ENCODE data around the gene FRMPD2.

DNA sequence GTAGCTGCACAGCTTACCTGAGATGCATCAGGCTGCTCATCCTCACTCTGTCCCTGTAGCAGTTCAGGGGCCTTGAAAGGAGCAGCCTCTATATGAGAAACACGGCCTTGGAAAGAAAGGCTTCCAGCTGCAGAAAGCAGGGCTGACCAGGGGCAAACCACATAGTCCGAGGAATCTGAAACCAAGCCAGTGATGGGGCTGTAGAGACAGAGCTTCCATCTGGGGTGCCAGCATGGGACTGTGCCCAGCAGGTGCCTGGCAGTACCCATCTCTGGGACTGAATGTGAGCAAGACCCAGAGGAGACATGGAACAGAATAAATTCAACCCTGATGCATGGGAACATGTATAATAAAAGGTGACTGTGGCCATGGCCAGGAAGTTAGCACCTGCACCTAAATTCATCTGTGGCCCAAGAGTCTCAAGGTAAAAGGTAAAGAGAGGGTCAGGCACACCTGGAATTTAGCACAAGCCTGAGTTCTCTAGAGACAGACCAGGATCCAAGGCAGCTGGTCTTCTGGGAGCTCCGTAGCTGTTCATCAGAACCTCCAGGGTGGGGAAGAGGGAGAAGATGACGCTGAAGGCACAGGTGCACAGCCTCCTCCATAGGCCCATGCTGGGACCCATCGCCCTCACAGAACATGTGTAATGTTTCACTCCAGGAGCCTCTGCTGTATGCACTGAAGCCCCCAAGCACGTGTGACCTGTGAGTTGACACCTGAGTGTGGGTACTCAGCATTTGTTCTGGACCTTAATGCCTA, 25.3 kb downstream of the FRMPD2 start:
- TF ChIP-seq GATA2 (IDR thresholded peaks at IDR 0.05; ENCODE audit: low read depth, low read length) (no peak), GATA3 (IDR thresholded peaks at IDR 0.05; ENCODE audit: low read depth, low read length) (no peak)
